ENCODE data around the gene SMG5.

DNA sequence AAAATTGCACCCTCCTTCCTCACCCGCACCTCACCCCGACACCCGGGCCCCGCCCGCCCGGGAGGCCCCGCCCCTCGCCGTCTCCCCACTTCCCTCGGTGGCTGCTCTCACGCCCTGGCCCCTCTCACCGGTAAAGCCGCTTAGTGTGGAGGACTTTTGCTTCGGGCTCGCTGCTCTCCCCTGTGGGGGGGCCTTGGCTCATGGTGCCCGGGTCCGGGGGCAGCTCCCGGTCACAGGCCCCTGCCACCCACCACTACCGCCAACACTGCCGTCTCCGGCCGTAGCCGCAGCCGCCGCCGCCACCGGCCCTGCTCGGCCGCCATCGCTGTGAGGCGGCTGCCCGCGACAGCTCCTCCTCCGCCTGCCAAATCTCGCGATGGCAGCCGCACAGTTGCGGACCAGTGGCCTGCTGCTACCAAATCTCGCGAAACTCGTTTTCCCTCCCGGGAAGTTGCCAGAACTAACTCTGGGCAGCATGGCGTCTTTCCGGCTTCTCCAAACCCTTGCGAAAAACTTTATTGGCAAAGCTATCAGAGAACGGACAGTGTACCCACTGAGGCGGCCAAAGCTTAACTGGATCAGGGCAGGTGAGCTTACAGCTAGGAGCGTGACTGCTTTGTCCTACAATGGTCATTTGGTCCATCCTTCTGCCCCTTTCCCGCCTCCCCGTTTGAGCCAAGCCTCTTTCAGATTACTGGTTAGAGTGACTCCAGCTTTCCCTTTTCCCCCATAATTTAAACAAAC lies at the start of gene SMG5:
- peak; percentile 80 for TF ChIP-seq POLR2A (IDR thresholded peaks at IDR 0.05; ENCODE audit: low read depth)
- TF ChIP-seq, protein P1, sequence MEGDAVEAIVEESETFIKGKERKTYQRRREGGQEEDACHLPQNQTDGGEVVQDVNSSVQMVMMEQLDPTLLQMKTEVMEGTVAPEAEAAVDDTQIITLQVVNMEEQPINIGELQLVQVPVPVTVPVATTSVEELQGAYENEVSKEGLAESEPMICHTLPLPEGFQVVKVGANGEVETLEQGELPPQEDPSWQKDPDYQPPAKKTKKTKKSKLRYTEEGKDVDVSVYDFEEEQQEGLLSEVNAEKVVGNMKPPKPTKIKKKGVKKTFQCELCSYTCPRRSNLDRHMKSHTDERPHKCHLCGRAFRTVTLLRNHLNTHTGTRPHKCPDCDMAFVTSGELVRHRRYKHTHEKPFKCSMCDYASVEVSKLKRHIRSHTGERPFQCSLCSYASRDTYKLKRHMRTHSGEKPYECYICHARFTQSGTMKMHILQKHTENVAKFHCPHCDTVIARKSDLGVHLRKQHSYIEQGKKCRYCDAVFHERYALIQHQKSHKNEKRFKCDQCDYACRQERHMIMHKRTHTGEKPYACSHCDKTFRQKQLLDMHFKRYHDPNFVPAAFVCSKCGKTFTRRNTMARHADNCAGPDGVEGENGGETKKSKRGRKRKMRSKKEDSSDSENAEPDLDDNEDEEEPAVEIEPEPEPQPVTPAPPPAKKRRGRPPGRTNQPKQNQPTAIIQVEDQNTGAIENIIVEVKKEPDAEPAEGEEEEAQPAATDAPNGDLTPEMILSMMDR (IDR thresholded peaks at IDR 0.05) = peak in 1 of 3 experiments; percentile 39
- peak; percentile 93 to 94 for TF ChIP-seq POLR2AphosphoS5 (IDR thresholded peaks at IDR 0.05)
- TF ChIP-seq EP300 (IDR thresholded peaks at IDR 0.05) = no peak

Data from esophagus muscularis mucosa (tissue), 4 donors.